Activated CD8-positive, alpha-beta T cell treated with anti-CD3 and anti-CD28 coated beads for 36 hours (primary cell): Measurements from ENCODE around the gene TAS2R38. TPM values are rescaled to one million over a fixed set of nuclear protein-coding genes. Genes with fewer than 3 reads are reported as not detected.

ENCODE experiments used
- ATAC-seq: fragments of 200-7000 bp; cut with Tn5 transposase; one replicate; pipeline ENCODE4 v1.10.0; 2021; ENCODE audit warnings: mild to moderate bottlenecking, moderate library complexity
- CTCF ChIA-PET: fragments of 350-600 bp; sonication (Branson Sonifier 250); formaldehyde crosslinking; loops from one replicate; lab custom pipeline; 2021; ENCODE audit warnings: antibody characterized with exemption; lab: Charles Lee
- POLR2A ChIA-PET: fragments of 350-600 bp; sonication (Branson Sonifier 250); formaldehyde crosslinking; loops from one replicate; lab custom pipeline; 2021; ENCODE audit warnings: antibody characterized with exemption; lab: Charles Lee
- DNase-seq: peaks from one replicate; pipeline ENCODE4 v3.0.0-alpha.2; 2020
- H3K27ac Mint-ChIP-seq: one replicate; pipeline ENCODE4 v1.8.0; 2021; ENCODE audit warnings: mild to moderate bottlenecking, mixed read lengths
- H3K27me3 Mint-ChIP-seq: one replicate; pipeline ENCODE4 v1.8.0; 2021; ENCODE audit warnings: mixed read lengths
- H3K36me3 Mint-ChIP-seq: one replicate; pipeline ENCODE4 v1.8.0; 2021; ENCODE audit warnings: low read depth, mixed read lengths
- H3K4me1 Mint-ChIP-seq: one replicate; pipeline ENCODE4 v1.8.0; 2021; ENCODE audit warnings: low read depth, mixed read lengths
- H3K4me3 Mint-ChIP-seq: one replicate; pipeline ENCODE4 v1.8.0; 2021; ENCODE audit warnings: mild to moderate bottlenecking, moderate library complexity, mixed read lengths
- H3K9me3 Mint-ChIP-seq: one replicate; pipeline ENCODE4 v1.8.0; 2021; ENCODE audit warnings: mixed read lengths
- CTCF ChIP-seq: fragments of 200-600 bp; IDR thresholded peaks from one replicate; pipeline ENCODE4 v1.8.0; 2022; ENCODE audit warnings: antibody characterized with exemption, mild to moderate bottlenecking
- intact Hi-C: fragments of 100-400 bp; cut with micrococcal nuclease; formaldehyde crosslinking; loops from one replicate; pipeline ENCODE4 v1.10.0; 2022
- total RNA-seq, 2 experiments: library from RNA; stranded (reverse); gene quantifications; one replicate each; pipeline ENCODE4 v1.2.3, GENCODE V29; 2021

TAS2R38 gene
- total RNA-seq, 2 experiments from 2014 or later: not detected

GRCh38 chr7:141956084-141956483, 17.5 kb downstream of the TAS2R38 start:
- DNase-seq (no peak), ATAC-seq (no peak)
- Mint-ChIP-seq H3K9me3 (no peaks in the 10 kb centered on the region), H3K27me3 (no peaks in the 10 kb centered on the region), H3K4me1 (no peaks in the 10 kb centered on the region), H3K36me3 (no peaks in the 10 kb centered on the region), H3K27ac (no peak overlapping the region), H3K4me3 (no peak overlapping the region)
- CTCF ChIA-PET: no interaction called here
- POLR2A ChIA-PET: no interaction called here
- no peak for TF ChIP-seq CTCF
- intact Hi-C loops: no loop called here

GRCh38 chr7:141954334-141954733, 19.2 kb downstream of the TAS2R38 start:
- Mint-ChIP-seq H3K4me3 (no peak overlapping the region), H3K27me3 (peaks cover 4% of the 10 kb centered on the region), H3K4me1 (no peaks in the 10 kb centered on the region), H3K9me3 (no peaks in the 10 kb centered on the region), H3K36me3 (no peaks in the 10 kb centered on the region), H3K27ac (no peak overlapping the region)
- intact Hi-C loops: no loop called here
- DNase-seq: no peak
- no peak for ATAC-seq
- ChIA-PET CTCF (no interaction called here), POLR2A (no interaction called here)
- no peak for TF ChIP-seq CTCF

GRCh38 chr7:141952461-141952860, 21.1 kb downstream of the TAS2R38 start:
- no peak for TF ChIP-seq CTCF
- ATAC-seq (no peak), DNase-seq (no peak)
- no peaks in the 10 kb centered on the region for H3K9me3 Mint-ChIP-seq
- H3K4me3 Mint-ChIP-seq: no peak overlapping the region
- H3K4me1 Mint-ChIP-seq: no peaks in the 10 kb centered on the region
- intact Hi-C loops: no loop called here
- no peak overlapping the region for H3K27ac Mint-ChIP-seq
- ChIA-PET CTCF (interaction anchor here (1.5 kb wide), 1 partner anchor 23 kb away, joined by 3 read pairs; no protein-coding TSS in a partner anchor), POLR2A (no interaction called here)
- H3K36me3 Mint-ChIP-seq: no peaks in the 10 kb centered on the region
- H3K27me3 Mint-ChIP-seq: peaks cover 4% of the 10 kb centered on the region

- H3K36me3 Mint-ChIP-seq: no peaks in the 10 kb centered on the region
Observed at GRCh38 chr7:141950806-141951205, 22.8 kb downstream of the TAS2R38 start.

GRCh38 chr7:141949911-141950310, 23.7 kb downstream of the TAS2R38 start:
- no peak overlapping the region for H3K27ac Mint-ChIP-seq
- ATAC-seq (no peak), DNase-seq (no peak)
- intact Hi-C loops: no loop called here
- H3K4me3 Mint-ChIP-seq: no peak overlapping the region
- ChIA-PET POLR2A (no interaction called here), CTCF (no interaction called here)
- peaks cover 4% of the 10 kb centered on the region for H3K27me3 Mint-ChIP-seq
- H3K4me1 Mint-ChIP-seq: peaks cover 3% of the 10 kb centered on the region
- no peaks in the 10 kb centered on the region for H3K36me3 Mint-ChIP-seq
- no peaks in the 10 kb centered on the region for H3K9me3 Mint-ChIP-seq
- TF ChIP-seq CTCF: no peak

More at GRCh38 chr7:141950806-141951205, 22.8 kb downstream of the TAS2R38 start:
- no peak overlapping the region for H3K4me3 Mint-ChIP-seq
- intact Hi-C loops: no loop called here
- H3K27ac Mint-ChIP-seq: no peak overlapping the region
- H3K27me3 Mint-ChIP-seq: peaks cover 4% of the 10 kb centered on the region
- no peak for DNase-seq
- no peak for ATAC-seq
- no peaks in the 10 kb centered on the region for H3K4me1 Mint-ChIP-seq
- TF ChIP-seq CTCF: no peak
- CTCF ChIA-PET: no interaction called here
- no peaks in the 10 kb centered on the region for H3K9me3 Mint-ChIP-seq
- POLR2A ChIA-PET: no interaction called here
